CD4-positive, alpha-beta T cell (primary cell): ENCODE measurements around the gene PFKM. TPM values are rescaled to one million over a fixed set of nuclear protein-coding genes. Genes with fewer than 3 reads are reported as not detected.

Source experiments
- ATAC-seq: fragments of 200-7000 bp; cut with Tn5 transposase; one replicate; pipeline ENCODE4 v1.10.0; 2022; ENCODE audit warnings: mild to moderate bottlenecking; ENCODE audit not compliant: poor library complexity
- CTCF ChIA-PET: fragments of 350-600 bp; sonication (Branson Sonifier 250); formaldehyde crosslinking; loops from one replicate; lab custom pipeline; 2021; ENCODE audit warnings: antibody characterized with exemption, inconsistent platforms; lab: Charles Lee
- POLR2A ChIA-PET: fragments of 350-600 bp; sonication (Branson Sonifier 250); formaldehyde crosslinking; loops from one replicate; lab custom pipeline; 2021; ENCODE audit warnings: antibody characterized with exemption, inconsistent platforms; lab: Charles Lee
- DNase-seq, 14 experiments: peaks; one replicate each; pipeline ENCODE4 v3.0.0-alpha.2; 2013 to 2020; ENCODE audit warnings: mixed read lengths in 2 of 14
- H3K27ac ChIP-seq, 2 donors: one replicate each; pipeline versions ENCODE4 v1.5.1 to v1.7.0; 2013; ENCODE audit warnings: low read length in 2 of 2, low read depth in 1 of 2, mild to moderate bottlenecking in 1 of 2
- H3K27me3 ChIP-seq, 2 experiments: 1 replicate in 1 of 2; 2 replicates in 1 of 2; pipeline versions ENCODE4 v1.6.1 to v1.7.0; 2013; ENCODE audit warnings: low read length in 2 of 2, control low read depth in 1 of 2, mild to moderate bottlenecking in 1 of 2, moderate library complexity in 1 of 2; ENCODE audit not compliant: insufficient read depth in 2 of 2, control insufficient read depth in 1 of 2
- H3K36me3 ChIP-seq: one replicate; pipeline ENCODE4 v1.6.1; 2013; ENCODE audit warnings: low read length, control low read depth; ENCODE audit not compliant: insufficient read depth
- H3K4me1 ChIP-seq: one replicate; pipeline ENCODE4 v1.6.1; 2013; ENCODE audit warnings: low read length, control low read depth; ENCODE audit not compliant: insufficient read depth
- H3K4me3 ChIP-seq: one replicate; pipeline ENCODE4 v1.5.1; 2013; ENCODE audit warnings: mild to moderate bottlenecking, low read length, moderate library complexity
- H3K9me3 ChIP-seq, 2 experiments: 1 replicate in 1 of 2; 2 replicates in 1 of 2; pipeline versions ENCODE4 v1.6.1 to v1.7.0; 2013; ENCODE audit warnings: low read length in 2 of 2, mild to moderate bottlenecking in 2 of 2, control low read depth in 1 of 2, moderate library complexity in 1 of 2; ENCODE audit not compliant: control insufficient read depth in 1 of 2, insufficient read depth in 1 of 2
- H3K27ac Mint-ChIP-seq: one replicate; pipeline ENCODE4 v1.8.0; 2020; ENCODE audit warnings: mixed read lengths
- H3K27me3 Mint-ChIP-seq: one replicate; pipeline ENCODE4 v1.8.0; 2021; ENCODE audit warnings: mixed read lengths
- H3K36me3 Mint-ChIP-seq: one replicate; pipeline ENCODE4 v1.8.0; 2021; ENCODE audit warnings: low read depth, mixed read lengths
- H3K4me1 Mint-ChIP-seq: one replicate; pipeline ENCODE4 v1.8.0; 2021; ENCODE audit warnings: low read depth, mixed read lengths
- H3K4me3 Mint-ChIP-seq: one replicate; pipeline ENCODE4 v1.8.0; 2020; ENCODE audit warnings: mild to moderate bottlenecking, mixed read lengths
- H3K9me3 Mint-ChIP-seq: one replicate; pipeline ENCODE4 v1.8.0; 2020; ENCODE audit warnings: mixed read lengths
- CTCF ChIP-seq: fragments of 200-600 bp; IDR thresholded peaks from one replicate; pipeline ENCODE4 v1.8.0; 2022; ENCODE audit warnings: antibody characterized with exemption, mild to moderate bottlenecking
- intact Hi-C, 2 experiments: fragments of 100-400 bp; cut with DNase I in 1 of 2; cut with micrococcal nuclease in 1 of 2; formaldehyde crosslinking; loops; one replicate each; pipeline versions ENCODE4 v1.15.1 to v1.9.0; 2023 to 2025; cut with DNase I, micrococcal nuclease
- total RNA-seq, 174 experiments: library from RNA in 2 of 174; stranded (reverse) in 2 of 174; gene quantifications; one replicate each; pipeline ENCODE4 v1.2.3 and lab custom pipeline; 2021 to 2026

Gene PFKM
- total RNA-seq, 2 experiments from 2014 or later = 9.3 to 9.4 TPM

- Mint-ChIP-seq H3K27me3 (no peaks in the 10 kb centered on the region), H3K4me3 (no peak overlapping the region), H3K9me3 (no peaks in the 10 kb centered on the region), H3K4me1 (no peaks in the 10 kb centered on the region), H3K27ac (no peak overlapping the region), H3K36me3 (peaks cover 83% of the 10 kb centered on the region)
- no peak for TF ChIP-seq CTCF
- intact Hi-C loops = no loop called here
- ChIA-PET POLR2A (no interaction called here), CTCF (no interaction called here)
- ATAC-seq (no peak), DNase-seq (no peak)
- Histone ChIP-seq H3K27me3 (no peaks in the 10 kb centered on the region), H3K36me3 (peaks cover 63% of the 10 kb centered on the region), H3K4me3 (no peak overlapping the region), H3K4me1 (no peaks in the 10 kb centered on the region), H3K9me3 (no peaks in the 10 kb centered on the region), H3K27ac (no peak overlapping the region)
These were observed 47.4 kb upstream of the PFKM start for GRCh38 chr12:48071808-48072207.

- H3K36me3 Mint-ChIP-seq = peaks cover 83% of the 10 kb centered on the region
- ATAC-seq (no peak), DNase-seq (no peak)
- H3K27ac ChIP-seq = no peak overlapping the region
- H3K9me3 Mint-ChIP-seq = no peaks in the 10 kb centered on the region
- TF ChIP-seq CTCF = no peak
- intact Hi-C loops = no loop called here
- H3K4me1 Mint-ChIP-seq = no peaks in the 10 kb centered on the region
- no peak overlapping the region for H3K4me3 ChIP-seq
- no peak overlapping the region for H3K27ac Mint-ChIP-seq
- no peaks in the 10 kb centered on the region for H3K4me1 ChIP-seq
- POLR2A ChIA-PET = no interaction called here
- no peaks in the 10 kb centered on the region for H3K9me3 ChIP-seq
- H3K4me3 Mint-ChIP-seq = no peak overlapping the region
- CTCF ChIA-PET = no interaction called here
- H3K27me3 Mint-ChIP-seq = no peaks in the 10 kb centered on the region
- peaks cover 59% of the 10 kb centered on the region for H3K36me3 ChIP-seq
- H3K27me3 ChIP-seq = no peaks in the 10 kb centered on the region
These were observed 46.9 kb upstream of the PFKM start for GRCh38 chr12:48072266-48072665.

GRCh38 chr12:48074266-48074665 is 44.9 kb upstream of the PFKM start:
- H3K27ac ChIP-seq = no peak overlapping the region
- no peaks in the 10 kb centered on the region for H3K4me1 ChIP-seq
- no peak for TF ChIP-seq CTCF
- ChIA-PET CTCF (interaction anchor here (0.9 kb wide), 1 partner anchor 13 kb away, joined by 3 read pairs; no protein-coding TSS in a partner anchor), POLR2A (no interaction called here)
- H3K27me3 Mint-ChIP-seq = no peaks in the 10 kb centered on the region
- no peak overlapping the region for H3K4me3 ChIP-seq
- no peak overlapping the region for H3K27ac Mint-ChIP-seq
- ATAC-seq = no peak
- intact Hi-C loops = no loop called here
- H3K27me3 ChIP-seq = no peaks in the 10 kb centered on the region
- H3K36me3 Mint-ChIP-seq = peaks cover 80% of the 10 kb centered on the region
- DNase-seq = no peak
- no peak overlapping the region for H3K4me3 Mint-ChIP-seq
- H3K9me3 ChIP-seq = no peaks in the 10 kb centered on the region
- peaks cover 66% of the 10 kb centered on the region for H3K36me3 ChIP-seq
- H3K4me1 Mint-ChIP-seq = no peaks in the 10 kb centered on the region
- no peaks in the 10 kb centered on the region for H3K9me3 Mint-ChIP-seq
